Pancreas (tissue), 10 donors: Measurements from ENCODE around the gene SHC3. TPM values are rescaled to one million over a fixed set of nuclear protein-coding genes. Genes with fewer than 3 reads are reported as not detected.

Experiments
- ATAC-seq, 4 donors: fragments of 200-7000 bp; cut with Tn5 transposase; one replicate each; pipeline versions ENCODE4 v1.8.0 to v1.9.1; 2020; ENCODE audit warnings: mild to moderate bottlenecking in 4 of 4, moderate library complexity in 4 of 4
- DNase-seq, 6 donors: peaks; one replicate each; pipeline ENCODE4 v3.0.0-alpha.2; 2020
- FAIRE-seq: peaks from 2 replicates; lab custom pipeline; 2012; peaks lifted over from hg19 to GRCh38; lab: Jason Lieb, UNC
- H3K27ac ChIP-seq, 4 donors: fragments of 200-600 bp; sonication (generic); 1 replicate in 3 of 4; 2 replicates in 1 of 4; pipeline versions ENCODE4 v1.5.0 to v1.8.0; 2020
- H3K27me3 ChIP-seq, 4 donors: fragments of 200-600 bp; one replicate each; pipeline ENCODE4 v1.8.0; 2021
- H3K36me3 ChIP-seq, 3 donors: fragments of 200-600 bp; sonication (generic) in 1 of 3; one replicate each; pipeline versions ENCODE4 v1.5.0 to v1.8.0; 2020 to 2021
- H3K4me1 ChIP-seq, 3 donors: fragments of 200-600 bp; one replicate each; pipeline ENCODE4 v1.8.0; 2021
- H3K4me3 ChIP-seq, 4 donors: fragments of 200-600 bp; sonication (generic) in 2 of 4; one replicate each; pipeline versions ENCODE4 v1.5.0 to v1.8.0; 2020 to 2021
- H3K9me3 ChIP-seq, 4 donors: fragments of 200-600 bp; one replicate each; pipeline ENCODE4 v1.8.0; 2021
- whole genome bisulfite sequencing, 2 donors: extraction: QIAGEN DNeasy Blood & Tissue Kit; methylation state at CpG; one replicate each; pipeline ENCODE4 v1.1.7; 2013; 5-methylcytosine and 5-hydroxymethylcytosine counted together
- intact Hi-C, 3 donors: fragments of 100-400 bp; cut with DNase I; formaldehyde crosslinking; loops; one replicate each; pipeline versions ENCODE4 v1.11.1 to v1.14.2; 2022
- polyA plus RNA-seq, 2 donors: library from polyadenylated mRNA; stranded (reverse); fragments of 200-250 nt; gene quantifications; one replicate each; pipeline ENCODE4 v1.2.3, GENCODE V29; 2013
- total RNA-seq, 6 donors: library from RNA; stranded (reverse); fragmentation: NEBNext Ultra II Directional in 4 of 6; extraction: Animal tissue kit (Norgen Biotek cat#: 25700) in 4 of 6; gene quantifications; one replicate each; pipeline versions ENCODE4 v1.2.1 to v1.2.4, GENCODE V29; 2021 to 2023
- TF ChIP-seq, protein P1 (sequence below), 4 donors: fragments of 200-600 bp; sonication (generic) in 3 of 4; IDR thresholded peaks; one replicate each; pipeline versions ENCODE4 v1.5.0 to v1.8.0; 2021; ENCODE audit warnings: antibody characterized with exemption in 4 of 4
- donor health status: healthy with polysubstance abuse.
- donor health status: DM: no; HTN: no; CAD: no; lungs with moderate emphysema.
- donor health status: DM: no; HTN: no; CAD: no.
- donor health status: control.
- donor health status: control.
- donor health status: Bipolar disorder and iron deficiency.
- donor health status: DM: yes; HTN: yes; CAD: no.
- donor health status: DM: no; HTN: no; CAD: no.
- donor health status: DM: no; HTN: no; CAD: no.
- donor health status: DM: yes; HTN: yes; CAD: no.

SHC3 gene
- total and polyA plus RNA-seq, 8 donors = 0.19 to 6.3 (median 1.8) TPM

DNA sequence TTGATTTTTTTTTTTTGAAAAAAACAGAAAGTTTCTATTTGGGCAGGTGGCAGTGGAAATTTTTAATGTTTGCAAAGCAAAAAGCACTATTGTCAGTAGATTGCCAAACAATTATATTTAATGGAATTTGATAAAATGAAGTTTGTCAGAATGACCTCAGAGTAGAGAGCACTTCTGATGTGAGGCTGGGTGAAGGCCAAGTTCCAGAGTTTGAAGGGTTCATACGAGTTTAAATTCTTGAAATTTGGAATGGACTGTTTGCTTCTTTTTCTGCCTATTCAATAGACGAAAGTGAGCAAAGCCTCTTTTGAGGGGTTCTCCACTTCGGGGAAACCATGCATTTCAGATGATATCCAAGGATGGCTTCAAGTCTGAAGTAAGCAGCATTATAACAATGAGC, 7.4 kb downstream of the SHC3 start:
- DNase-seq (no peak), FAIRE-seq (no peak)

DNA sequence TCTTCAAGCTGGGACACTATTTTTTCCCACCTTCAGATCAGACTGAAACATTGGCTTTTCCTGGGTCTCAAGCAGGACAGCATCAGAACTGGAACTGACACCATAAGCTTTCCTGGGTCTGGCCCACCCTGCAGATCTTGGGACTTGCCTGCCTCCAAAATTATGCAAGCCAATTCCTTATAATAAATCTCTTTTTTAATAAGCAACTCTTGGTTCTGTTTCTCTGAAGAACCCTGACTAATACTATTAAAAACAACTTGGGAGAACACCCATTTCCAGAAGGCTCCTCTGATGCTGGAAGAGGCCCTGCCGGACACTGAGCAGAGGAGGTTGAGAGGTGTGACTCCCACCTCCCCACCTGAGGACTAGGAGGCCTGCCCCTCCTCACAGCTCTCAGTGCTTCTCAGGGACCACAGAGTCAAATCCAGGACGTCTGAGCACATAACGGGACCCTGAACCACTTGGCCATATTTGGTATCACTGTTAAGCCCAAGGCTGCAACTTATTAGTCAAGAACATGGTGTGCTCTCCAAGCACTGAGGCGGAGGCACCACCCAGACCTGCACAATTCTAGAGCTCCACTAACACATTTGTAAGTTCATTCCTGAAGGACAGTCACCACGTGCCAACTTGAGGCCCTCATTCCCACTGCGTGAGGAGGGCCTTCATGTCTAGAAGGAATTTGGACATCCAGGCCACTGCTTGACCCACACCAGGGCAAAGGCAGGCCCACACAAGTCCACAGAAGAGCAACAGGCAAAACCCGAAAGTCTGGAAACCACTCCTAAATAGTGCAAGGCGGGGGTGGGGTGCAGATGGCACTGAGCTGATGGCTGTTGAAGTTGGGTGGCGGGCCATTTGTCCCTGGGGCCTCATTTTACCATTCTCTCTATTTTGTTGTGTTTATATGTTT, 9.5 kb downstream of the SHC3 start:
- H3K27me3 ChIP-seq = no peaks in the 10 kb centered on the region
- DNase-seq (no peak), ATAC-seq (no peak), FAIRE-seq (no peak)
- TF ChIP-seq, protein P1, sequence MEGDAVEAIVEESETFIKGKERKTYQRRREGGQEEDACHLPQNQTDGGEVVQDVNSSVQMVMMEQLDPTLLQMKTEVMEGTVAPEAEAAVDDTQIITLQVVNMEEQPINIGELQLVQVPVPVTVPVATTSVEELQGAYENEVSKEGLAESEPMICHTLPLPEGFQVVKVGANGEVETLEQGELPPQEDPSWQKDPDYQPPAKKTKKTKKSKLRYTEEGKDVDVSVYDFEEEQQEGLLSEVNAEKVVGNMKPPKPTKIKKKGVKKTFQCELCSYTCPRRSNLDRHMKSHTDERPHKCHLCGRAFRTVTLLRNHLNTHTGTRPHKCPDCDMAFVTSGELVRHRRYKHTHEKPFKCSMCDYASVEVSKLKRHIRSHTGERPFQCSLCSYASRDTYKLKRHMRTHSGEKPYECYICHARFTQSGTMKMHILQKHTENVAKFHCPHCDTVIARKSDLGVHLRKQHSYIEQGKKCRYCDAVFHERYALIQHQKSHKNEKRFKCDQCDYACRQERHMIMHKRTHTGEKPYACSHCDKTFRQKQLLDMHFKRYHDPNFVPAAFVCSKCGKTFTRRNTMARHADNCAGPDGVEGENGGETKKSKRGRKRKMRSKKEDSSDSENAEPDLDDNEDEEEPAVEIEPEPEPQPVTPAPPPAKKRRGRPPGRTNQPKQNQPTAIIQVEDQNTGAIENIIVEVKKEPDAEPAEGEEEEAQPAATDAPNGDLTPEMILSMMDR (IDR thresholded peaks at IDR 0.05) = no peak
- H3K36me3 ChIP-seq = no peaks in the 10 kb centered on the region
- H3K4me1 ChIP-seq = peaks cover 0 to 8% (median 0%) of the 10 kb centered on the region in 3 donors
- intact Hi-C loops = no loop called here
- H3K9me3 ChIP-seq = no peaks in the 10 kb centered on the region
- 87 to 95% methylated on average over 9 of the region's 9 CpGs for WGBS, 2 donors
- H3K4me3 ChIP-seq = no peak overlapping the region
- H3K27ac ChIP-seq = no peak overlapping the region

More for the DNA sequence above, 7.4 kb downstream of the SHC3 start:
- no peak for ATAC-seq
- intact Hi-C loops = no loop called here
- H3K9me3 ChIP-seq = no peaks in the 10 kb centered on the region
- H3K27ac ChIP-seq = no peak overlapping the region
- H3K27me3 ChIP-seq = no peaks in the 10 kb centered on the region
- H3K36me3 ChIP-seq = no peaks in the 10 kb centered on the region
- no peak overlapping the region for H3K4me3 ChIP-seq
- TF ChIP-seq, protein P1 (IDR thresholded peaks at IDR 0.05) = no peak
- WGBS, 2 donors = 45 to 54% methylated on average over 3 of the region's 3 CpGs
- H3K4me1 ChIP-seq = peaks cover 0 to 8% (median 0%) of the 10 kb centered on the region in 3 donors

DNA sequence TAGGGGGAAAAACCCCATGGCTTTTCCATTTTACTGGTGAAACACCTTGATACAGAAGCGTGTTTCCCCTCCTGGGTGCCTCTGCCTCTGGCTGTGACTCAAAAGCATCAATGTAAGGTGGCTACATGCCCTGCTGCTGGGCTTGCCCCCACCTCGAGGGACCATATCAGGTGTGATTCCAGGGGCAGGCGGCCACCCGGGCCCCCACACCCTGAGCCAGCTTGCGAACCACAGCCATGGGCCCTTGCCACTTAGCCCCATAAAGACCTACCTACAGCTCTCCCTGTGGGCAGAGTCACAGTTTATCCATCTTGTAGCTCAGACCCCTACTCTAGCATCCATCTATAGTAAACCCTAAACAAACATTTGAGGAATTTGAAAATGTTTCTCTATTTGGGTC, 10.8 kb downstream of the SHC3 start:
- FAIRE-seq (no peak), ATAC-seq (no peak), DNase-seq (no peak)
- H3K27me3 ChIP-seq = no peaks in the 10 kb centered on the region
- TF ChIP-seq, protein P1 (IDR thresholded peaks at IDR 0.05) = no peak
- H3K36me3 ChIP-seq = no peaks in the 10 kb centered on the region
- WGBS, 2 donors = 82 to 86% methylated on average over 5 of the region's 5 CpGs
- no peak overlapping the region for H3K27ac ChIP-seq
- no peak overlapping the region for H3K4me3 ChIP-seq
- no peaks in the 10 kb centered on the region for H3K9me3 ChIP-seq
- H3K4me1 ChIP-seq = peaks cover 0 to 4% (median 0%) of the 10 kb centered on the region in 3 donors
- intact Hi-C loops = no loop called here

DNA sequence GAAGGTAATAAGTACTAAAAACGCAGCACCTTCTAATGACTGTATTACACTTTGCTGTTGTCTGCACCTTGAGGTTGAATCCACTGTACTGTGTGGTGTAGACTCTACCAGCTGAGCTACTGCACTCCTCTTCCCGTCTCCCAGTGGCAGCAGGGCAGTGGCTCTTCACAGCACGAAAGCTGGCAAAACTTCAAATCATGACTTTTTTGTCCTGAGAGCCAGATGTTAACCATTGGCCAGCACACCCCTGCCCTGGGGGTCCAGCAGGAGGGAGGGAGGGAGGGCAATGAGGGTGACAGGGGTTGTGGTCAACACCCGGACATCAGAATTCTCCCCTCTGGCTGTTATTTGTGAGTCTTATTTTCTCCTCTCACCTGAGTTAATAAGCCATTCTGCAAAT, 11.8 kb downstream of the SHC3 start:
- H3K9me3 ChIP-seq = no peaks in the 10 kb centered on the region

More for the DNA sequence above, 11.8 kb downstream of the SHC3 start:
- intact Hi-C loops = no loop called here
- DNase-seq (no peak), FAIRE-seq (no peak), ATAC-seq (no peak)
- Histone ChIP-seq H3K27ac (no peak overlapping the region), H3K4me1 (peaks cover 0 to 4% (median 0%) of the 10 kb centered on the region in 3 donors), H3K27me3 (no peaks in the 10 kb centered on the region), H3K4me3 (no peak overlapping the region), H3K36me3 (no peaks in the 10 kb centered on the region)
- TF ChIP-seq, protein P1 (IDR thresholded peaks at IDR 0.05) = no peak
- 64 to 71% methylated on average over 4 of the region's 4 CpGs for WGBS, 2 donors
